ENCODE data around the gene FIBCD1. TPM values are rescaled to one million over a fixed set of nuclear protein-coding genes. Genes with fewer than 3 reads are reported as not detected.

FIBCD1 gene
- total and polyA plus RNA-seq, 11 donors: 0.24 to 3.9 (median 1.3) TPM; not detected in 2

DNA sequence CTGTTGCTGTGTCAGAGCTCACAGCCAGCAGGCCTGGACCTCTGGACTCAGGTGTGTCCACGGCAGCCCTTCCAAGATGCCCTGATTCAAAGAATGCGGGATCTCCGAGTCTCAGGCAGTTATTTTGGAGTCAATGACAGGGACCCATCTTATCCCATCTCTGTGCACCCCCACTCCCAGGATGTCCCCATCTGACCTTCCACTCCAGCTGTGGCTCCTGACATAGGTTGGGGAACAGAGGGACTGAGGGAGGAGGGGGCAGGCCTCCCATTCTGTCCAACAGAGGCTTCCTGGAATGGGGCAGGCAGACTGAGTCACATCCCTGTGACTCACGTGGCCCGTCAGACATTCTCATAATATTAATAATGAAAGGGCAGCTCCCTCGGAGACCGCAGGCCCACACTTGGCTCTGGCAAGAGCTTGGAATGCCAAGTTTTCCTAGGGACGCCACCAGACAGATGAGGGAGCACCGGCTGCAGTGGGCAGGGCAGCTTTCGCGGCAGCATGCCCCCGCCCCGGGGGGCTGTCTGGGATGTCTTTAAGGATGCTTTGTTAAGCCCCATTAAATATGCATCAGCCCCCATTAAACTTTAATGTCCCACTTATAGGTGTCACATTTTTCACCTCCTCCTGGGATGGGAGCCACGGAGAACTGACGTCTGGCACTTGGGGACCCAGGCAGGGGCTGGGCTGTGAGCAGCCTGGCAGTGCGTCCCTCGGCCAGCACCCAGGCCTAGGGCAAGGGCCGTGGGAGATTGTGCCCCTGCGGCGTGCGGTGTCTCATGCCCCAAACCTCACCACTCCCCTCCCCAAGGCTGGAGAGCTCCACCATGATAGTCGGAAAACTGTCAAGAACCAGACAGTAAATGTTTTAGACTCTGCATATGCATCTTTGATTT lies 23.6 kb upstream of the FIBCD1 start:
- no peak overlapping the region for H3K4me3 ChIP-seq
- 43 to 55% (median 50%) methylated on average over 15 to 22 of the region's 22 CpGs for WGBS, 4 donors
- no peaks in the 10 kb centered on the region for H3K36me3 ChIP-seq
- DNase-seq (peak in 1 of 5 donors; percentile 83), ATAC-seq (peak in 3 of 4 donors; percentile 44 to 91 (median 73))
- no peak for TF ChIP-seq POLR2A (IDR thresholded peaks at IDR 0.05)
- TF ChIP-seq, protein P1, sequence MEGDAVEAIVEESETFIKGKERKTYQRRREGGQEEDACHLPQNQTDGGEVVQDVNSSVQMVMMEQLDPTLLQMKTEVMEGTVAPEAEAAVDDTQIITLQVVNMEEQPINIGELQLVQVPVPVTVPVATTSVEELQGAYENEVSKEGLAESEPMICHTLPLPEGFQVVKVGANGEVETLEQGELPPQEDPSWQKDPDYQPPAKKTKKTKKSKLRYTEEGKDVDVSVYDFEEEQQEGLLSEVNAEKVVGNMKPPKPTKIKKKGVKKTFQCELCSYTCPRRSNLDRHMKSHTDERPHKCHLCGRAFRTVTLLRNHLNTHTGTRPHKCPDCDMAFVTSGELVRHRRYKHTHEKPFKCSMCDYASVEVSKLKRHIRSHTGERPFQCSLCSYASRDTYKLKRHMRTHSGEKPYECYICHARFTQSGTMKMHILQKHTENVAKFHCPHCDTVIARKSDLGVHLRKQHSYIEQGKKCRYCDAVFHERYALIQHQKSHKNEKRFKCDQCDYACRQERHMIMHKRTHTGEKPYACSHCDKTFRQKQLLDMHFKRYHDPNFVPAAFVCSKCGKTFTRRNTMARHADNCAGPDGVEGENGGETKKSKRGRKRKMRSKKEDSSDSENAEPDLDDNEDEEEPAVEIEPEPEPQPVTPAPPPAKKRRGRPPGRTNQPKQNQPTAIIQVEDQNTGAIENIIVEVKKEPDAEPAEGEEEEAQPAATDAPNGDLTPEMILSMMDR (IDR thresholded peaks at IDR 0.05): no peak
- H3K27ac ChIP-seq: peak overlapping the region in 1 of 12 donors; percentile 37
- H3K9me3 ChIP-seq: peaks cover 0 to 12% (median 0%) of the 10 kb centered on the region in 12 donors
- H3K27me3 ChIP-seq: no peaks in the 10 kb centered on the region
- intact Hi-C loops (cut with DNase I): no loop called here
- H3K4me1 ChIP-seq: peaks cover 0 to 14% (median 0%) of the 10 kb centered on the region in 12 donors

DNA sequence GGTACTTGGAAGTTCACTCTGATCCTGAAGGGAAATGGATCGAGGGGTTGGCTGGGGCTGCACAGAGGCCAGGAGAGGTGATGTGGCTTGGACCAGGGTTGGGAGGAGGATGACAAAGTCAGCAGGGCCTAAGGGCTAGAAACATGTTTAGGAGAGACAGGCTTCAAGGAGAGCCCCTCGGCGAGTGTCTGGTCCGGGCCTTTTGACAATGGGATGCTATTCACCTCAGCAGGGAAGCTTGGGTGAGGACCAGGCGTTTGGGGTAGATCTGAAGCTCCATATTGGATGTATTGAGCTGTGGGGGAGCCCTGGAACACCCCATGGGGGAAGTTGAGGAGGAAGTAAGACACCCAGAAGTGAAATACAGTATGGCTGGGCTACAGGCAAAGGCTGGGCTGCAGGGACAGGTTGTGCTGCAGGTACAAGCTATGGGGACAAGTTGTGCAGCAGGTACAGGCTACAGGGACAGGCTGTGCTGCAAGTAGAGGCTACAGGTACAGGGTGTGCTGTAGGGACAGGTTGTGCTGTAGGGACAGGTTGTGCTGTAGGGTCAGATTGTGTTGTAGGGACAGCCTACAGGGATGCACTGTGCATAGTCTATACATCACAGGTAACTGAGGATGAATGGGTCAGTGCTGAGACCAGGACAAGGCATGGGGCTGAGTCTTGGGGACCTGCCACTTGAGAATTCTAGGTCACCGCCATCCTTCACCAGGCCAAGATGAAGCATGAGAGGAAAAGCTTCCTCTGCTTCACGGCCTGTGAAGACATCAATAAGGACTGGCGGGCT lies 22.7 kb upstream of the FIBCD1 start:
- DNase-seq (no peak), ATAC-seq (no peak)
- 79 to 91% (median 87%) methylated on average over 8 of the region's 8 CpGs for WGBS, 4 donors
- H3K9me3 ChIP-seq: peaks cover 0 to 12% (median 0%) of the 10 kb centered on the region in 12 donors
- no peaks in the 10 kb centered on the region for H3K36me3 ChIP-seq
- H3K27me3 ChIP-seq: peaks cover 0 to 4% (median 0%) of the 10 kb centered on the region in 9 donors
- peak overlapping the region in 1 of 12 donors; percentile 37 for H3K27ac ChIP-seq
- intact Hi-C loops (cut with DNase I): no loop called here
- H3K4me3 ChIP-seq: no peak overlapping the region
- TF ChIP-seq, protein P1 (IDR thresholded peaks at IDR 0.05): no peak
- no peak for TF ChIP-seq POLR2A (IDR thresholded peaks at IDR 0.05)
- peaks cover 0 to 14% (median 0%) of the 10 kb centered on the region in 12 donors for H3K4me1 ChIP-seq

DNA sequence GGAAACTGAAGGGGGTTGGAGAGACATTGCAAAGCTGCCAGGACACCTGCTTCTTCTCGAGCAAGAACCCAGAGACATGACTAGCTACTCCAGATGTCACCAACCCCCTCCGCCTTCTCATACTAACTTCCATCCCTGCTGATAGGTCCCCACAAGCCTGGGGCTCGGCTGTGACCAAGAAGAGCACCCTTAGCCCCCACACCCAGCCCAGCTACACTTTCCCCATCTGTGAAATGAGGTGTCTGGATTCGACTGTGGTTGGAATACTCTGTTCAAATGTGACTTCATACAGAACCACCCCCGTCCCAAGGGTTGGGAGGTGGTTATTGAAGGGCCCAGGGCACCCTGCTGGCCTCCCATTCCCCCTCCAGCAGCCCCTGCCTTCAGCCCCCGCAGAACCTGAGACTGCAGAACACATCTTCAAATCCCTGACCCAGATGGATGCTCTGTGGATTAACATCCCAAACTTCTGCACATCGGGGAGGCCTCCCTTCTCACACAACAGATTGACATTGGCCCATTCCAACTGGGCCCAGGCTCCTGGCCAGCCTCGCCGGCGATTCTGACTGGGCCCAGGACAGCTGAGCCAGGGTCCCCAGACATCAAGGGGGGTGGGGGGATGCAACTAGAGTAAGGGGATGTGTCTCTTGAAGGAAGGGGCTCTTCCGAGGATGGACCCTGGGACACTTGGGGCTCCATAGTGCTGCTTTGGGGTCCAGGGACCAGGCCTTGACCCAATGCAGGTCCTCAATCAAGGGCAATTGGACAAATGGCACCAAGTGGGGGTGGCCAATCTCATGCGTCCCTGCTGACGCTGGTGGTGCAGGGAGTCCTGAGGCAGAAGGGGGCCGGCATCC lies 21.7 kb upstream of the FIBCD1 start:
- TF ChIP-seq POLR2A (IDR thresholded peaks at IDR 0.05): no peak
- TF ChIP-seq, protein P1 (IDR thresholded peaks at IDR 0.05): no peak

More for the DNA sequence above, 21.7 kb upstream of the FIBCD1 start:
- WGBS, 4 donors: 88 to 93% (median 91%) methylated on average over 11 to 14 of the region's 14 CpGs
- H3K4me3 ChIP-seq: no peak overlapping the region
- peaks cover 0 to 6% (median 0%) of the 10 kb centered on the region in 9 donors for H3K27me3 ChIP-seq
- ATAC-seq (no peak), DNase-seq (no peak)
- peaks cover 0 to 14% (median 0%) of the 10 kb centered on the region in 12 donors for H3K4me1 ChIP-seq
- H3K27ac ChIP-seq: no peak overlapping the region
- intact Hi-C loops (cut with DNase I): no loop called here
- H3K36me3 ChIP-seq: no peaks in the 10 kb centered on the region
- H3K9me3 ChIP-seq: peaks cover 0 to 12% (median 0%) of the 10 kb centered on the region in 12 donors
